Right ventricle myocardium inferior (tissue), 1 donor: ENCODE measurements around the gene IL17B. TPM values are rescaled to one million over a fixed set of nuclear protein-coding genes. Genes with fewer than 3 reads are reported as not detected.

Experiments used
- ATAC-seq: fragments of 200-7000 bp; cut with Tn5 transposase; one replicate; pipeline ENCODE4 v1.9.1; 2020; ENCODE audit warnings: mild to moderate bottlenecking, moderate library complexity
- DNase-seq: peaks from one replicate; pipeline ENCODE4 v3.0.0; 2021; ENCODE audit errors: missing footprints
- intact Hi-C: fragments of 100-400 bp; cut with DNase I; formaldehyde crosslinking; loops from one replicate; pipeline ENCODE4 v1.11.0; 2022
- total RNA-seq: library from RNA; stranded (reverse); fragmentation: NEBNext Ultra II Directional; extraction: Animal tissue kit (Norgen Biotek cat#: 25700); gene quantifications from one replicate; pipeline ENCODE4 v1.2.1, GENCODE V29; 2021
- donor health status: DM: no; HTN: yes; CAD: no; lungs with severe emphysema.

IL17B gene
- total RNA-seq, 1 donor from 2014 or later = not detected

DNA sequence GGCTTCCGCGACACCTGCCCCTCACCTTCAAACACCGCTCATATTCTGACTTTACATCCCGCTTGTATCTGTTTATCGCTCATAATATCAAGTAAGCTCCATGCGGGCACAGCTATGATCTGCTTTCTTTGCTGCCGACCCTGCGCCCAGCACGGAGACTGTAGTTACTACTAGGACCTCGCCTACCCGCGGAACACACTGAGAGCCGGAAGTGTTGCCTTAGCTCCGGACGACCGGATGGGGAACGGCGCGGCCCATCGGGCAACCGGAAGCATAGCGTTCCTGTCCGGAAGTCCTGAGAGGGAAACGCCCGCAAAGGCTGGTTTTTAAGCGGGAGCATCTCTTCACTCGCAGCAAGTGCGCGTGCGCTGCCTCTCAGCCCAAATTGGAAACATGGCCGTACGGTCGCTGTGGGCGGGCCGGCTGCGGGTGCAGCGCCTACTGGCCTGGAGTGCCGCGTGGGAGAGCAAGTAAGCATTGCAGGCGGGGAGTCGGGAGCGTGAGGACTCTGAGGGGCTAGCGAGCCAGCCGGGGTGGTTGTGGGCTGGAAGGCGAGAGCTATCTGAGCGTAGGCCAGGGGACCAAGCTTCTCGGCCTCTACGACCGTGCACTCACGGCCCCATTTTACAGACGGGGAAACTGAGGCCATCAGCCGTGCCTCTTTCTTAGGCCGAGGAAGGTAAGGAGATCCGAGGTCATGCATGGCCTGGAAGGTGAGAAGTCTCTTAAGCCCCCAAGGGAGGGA, 33.8 kb downstream of the IL17B start, which contains the start of gene GRPEL2:
Gene GRPEL2, plus strand, starts transcription at position 353 of the 745 bp plus-strand sequence. Its CDS starts 41 bp downstream, at position 394.
- DNase-seq (peak; percentile 98), ATAC-seq (peak; percentile 98)
- intact Hi-C loops = loop anchor here (5.0 kb wide), 1 partner anchor 43 kb away; no protein-coding TSS in a partner anchor

DNA sequence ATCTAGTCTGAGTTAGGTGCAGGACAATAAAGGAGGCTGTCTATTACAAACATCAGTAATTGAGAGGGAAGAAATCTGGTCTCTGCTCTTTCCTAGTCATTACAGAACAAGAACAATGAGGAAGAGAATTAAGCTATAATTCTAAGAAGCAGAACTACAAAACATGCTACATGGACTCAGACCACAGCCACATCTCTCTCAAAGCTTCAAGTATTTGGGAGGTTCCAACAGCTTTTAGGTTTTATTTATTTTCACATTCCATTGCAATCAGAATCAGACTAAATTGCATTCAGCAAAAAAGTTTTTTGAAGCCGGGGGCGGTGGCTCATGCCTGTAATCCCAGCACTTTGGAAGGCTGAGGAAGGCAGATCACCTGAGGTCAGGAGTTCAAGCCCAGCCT, 34.9 kb downstream of the IL17B start:
- intact Hi-C loops = no loop called here
- no peak for ATAC-seq
- DNase-seq = no peak

DNA sequence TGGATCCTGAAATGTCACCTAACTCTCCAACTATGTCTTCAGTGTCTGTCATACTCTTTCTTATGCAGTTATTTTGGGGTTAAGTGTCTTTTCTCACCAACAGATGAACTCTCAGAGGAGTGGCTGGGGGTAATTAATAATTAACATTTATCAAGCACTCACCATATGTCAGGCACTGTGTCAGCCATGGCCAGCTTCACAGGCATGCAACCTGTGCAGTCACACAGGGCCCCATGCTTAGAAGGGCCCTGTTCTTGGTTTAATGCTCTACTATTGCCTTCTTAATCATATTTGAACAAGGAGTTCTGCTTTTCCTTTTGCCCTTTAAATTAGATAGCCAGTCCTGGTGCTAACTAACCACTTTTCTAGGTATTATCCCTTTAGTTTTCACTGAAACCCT, 37.2 kb downstream of the IL17B start:
- no peak for DNase-seq
- no peak for ATAC-seq
- intact Hi-C loops = no loop called here

DNA sequence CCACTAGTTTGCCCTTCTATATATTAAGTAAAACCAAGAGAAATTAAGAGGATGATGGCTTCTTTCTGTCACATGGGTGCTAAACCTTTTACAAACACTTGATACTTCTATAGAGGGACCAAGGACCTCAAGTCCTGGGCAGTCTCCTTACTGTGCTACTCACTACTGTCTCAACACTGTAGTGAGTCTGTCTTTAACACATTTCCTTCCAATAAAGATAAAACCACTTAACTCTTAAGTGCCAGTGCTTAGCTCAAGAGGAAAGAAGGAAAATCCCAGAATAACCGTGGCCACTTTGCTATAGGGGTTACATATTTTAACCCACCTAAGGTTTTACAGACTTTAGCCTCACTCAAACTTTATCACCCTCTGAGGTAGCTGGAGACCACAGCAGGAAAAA, 38.2 kb downstream of the IL17B start:
- ATAC-seq (no peak), DNase-seq (no peak)
- intact Hi-C loops = no loop called here

DNA sequence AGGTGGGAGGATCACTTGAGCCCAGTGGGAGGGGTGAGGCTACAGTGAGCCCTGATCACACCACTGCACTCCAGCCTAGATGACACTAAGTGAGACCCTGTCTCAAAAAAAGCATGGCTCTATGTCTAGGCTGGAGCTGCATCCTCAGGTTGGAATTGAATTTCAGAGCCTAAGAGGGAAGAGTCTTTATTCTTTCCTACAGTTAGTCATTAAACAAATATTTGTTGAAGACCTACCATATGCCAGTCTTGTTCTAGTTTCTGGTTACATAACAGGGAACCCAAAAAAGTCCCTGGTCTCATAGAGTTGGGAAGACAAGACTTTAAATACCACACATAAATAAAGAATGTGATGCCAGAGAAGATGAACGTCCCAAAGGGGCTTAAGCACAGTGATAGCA, 40.7 kb downstream of the IL17B start:
- DNase-seq (no peak), ATAC-seq (no peak)
- intact Hi-C loops = no loop called here

DNA sequence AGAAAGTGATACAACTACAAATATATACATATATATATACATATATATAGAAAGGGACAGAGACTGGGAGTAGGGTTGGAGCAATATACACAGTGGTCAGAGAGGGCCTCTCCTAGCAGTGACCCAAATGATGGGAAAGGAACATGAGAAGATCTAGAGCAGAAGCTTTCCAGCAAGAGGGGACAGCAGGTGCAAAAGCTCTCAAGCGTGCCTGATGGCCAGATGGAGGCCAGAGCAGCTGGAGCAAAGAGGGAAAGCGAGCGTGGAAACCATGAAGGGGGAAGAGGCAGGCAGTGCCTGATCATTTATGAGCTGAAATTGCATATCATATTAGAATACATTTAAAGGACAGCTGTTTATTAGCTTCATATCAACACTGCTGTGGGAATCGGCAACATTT, 41.4 kb downstream of the IL17B start:
- ATAC-seq = no peak
- intact Hi-C loops = no loop called here
- no peak for DNase-seq

DNA sequence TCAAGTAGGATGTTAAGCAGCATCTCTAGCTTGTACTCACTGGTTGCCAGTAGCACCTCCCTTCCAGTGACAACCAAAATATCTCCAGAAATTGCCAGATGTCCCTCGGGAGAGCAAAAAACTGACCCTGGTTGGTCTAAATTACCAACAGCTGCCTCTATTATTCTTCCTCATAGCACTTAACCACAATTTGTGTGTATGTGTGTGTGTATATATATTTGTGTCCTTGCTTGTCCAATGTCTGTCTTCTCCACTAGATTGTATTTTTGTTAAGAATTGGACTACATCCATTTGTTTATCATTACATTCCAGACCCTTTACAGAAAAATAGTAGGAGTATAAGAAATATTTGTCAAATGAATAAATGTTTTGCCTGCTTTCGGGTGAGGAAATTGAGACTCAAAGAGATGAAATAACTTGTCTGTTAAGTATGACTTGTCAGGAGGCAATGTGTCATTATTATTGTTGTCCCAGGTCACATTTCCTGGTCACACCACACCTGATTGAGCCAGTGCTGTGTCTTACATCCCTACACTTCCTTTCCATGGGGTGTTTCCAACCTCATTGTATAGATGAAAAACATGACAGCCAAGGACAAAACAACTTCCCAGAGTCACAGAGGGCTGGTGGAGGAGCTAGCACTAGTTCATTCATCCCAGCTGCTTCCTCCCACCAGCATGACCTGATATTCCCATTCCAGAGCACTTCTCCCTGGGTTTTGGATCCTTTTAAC, 45.2 kb downstream of the IL17B start:
- intact Hi-C loops = no loop called here
- DNase-seq = no peak
- ATAC-seq = no peak

DNA sequence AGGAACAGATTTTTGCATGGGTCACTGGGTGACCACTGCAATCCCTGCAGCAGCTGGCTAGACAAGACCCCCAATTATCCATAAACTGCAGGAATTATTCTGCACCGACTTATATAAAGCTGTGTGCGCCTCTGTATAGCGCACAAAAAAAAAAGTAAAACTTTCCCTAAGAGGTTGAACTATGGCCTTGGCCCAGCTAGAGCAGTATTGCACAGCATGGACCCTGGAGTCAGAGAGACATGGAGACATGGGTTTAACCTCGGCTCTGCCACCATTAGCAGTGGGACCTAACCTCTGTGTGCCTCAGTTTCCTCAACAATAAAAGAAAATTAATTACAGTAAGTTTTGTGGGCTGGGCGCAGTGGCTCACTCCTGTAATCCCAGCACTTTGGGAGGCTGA, 50.9 kb downstream of the IL17B start:
- no peak for DNase-seq
- ATAC-seq = no peak
- intact Hi-C loops = no loop called here

DNA sequence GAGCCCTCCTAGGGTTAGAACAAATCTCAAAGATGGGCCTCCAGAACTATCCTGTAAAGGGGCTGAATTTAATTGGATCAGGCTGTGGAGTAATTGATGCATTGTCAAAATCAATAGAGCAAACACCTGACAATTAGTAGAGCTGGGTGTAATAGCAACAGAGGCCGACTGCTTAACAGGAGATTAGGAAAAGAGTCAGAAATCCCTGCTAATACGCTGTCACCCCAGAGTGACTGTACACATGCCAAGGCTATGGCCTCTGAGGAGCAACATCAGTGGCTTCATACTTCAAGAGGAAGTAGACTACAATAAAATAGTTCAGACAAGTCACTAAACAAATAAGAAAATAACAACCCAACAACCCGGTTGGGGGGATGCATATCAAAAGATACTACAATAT, 52.5 kb downstream of the IL17B start:
- intact Hi-C loops = no loop called here
- ATAC-seq (no peak), DNase-seq (no peak)

DNA sequence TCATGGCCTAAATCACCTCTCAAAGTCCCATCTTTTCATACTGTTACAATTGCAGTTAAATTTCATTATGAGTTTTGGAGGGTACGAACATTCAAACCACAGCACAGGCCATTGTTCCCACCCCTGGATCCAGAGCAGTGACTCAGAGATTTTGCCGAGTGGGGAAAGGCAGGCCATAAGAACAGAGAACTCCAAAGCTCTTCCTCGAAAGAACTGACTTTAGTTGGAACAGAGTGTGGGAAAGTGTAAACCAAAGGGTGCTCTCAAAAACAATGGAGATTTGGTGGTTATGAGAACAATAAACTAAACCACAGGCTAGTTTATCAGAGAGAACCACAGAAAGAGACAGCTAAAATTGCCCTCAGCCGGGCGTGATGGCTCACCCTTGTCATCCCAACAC, 53.2 kb downstream of the IL17B start:
- ATAC-seq = no peak
- intact Hi-C loops = no loop called here

DNA sequence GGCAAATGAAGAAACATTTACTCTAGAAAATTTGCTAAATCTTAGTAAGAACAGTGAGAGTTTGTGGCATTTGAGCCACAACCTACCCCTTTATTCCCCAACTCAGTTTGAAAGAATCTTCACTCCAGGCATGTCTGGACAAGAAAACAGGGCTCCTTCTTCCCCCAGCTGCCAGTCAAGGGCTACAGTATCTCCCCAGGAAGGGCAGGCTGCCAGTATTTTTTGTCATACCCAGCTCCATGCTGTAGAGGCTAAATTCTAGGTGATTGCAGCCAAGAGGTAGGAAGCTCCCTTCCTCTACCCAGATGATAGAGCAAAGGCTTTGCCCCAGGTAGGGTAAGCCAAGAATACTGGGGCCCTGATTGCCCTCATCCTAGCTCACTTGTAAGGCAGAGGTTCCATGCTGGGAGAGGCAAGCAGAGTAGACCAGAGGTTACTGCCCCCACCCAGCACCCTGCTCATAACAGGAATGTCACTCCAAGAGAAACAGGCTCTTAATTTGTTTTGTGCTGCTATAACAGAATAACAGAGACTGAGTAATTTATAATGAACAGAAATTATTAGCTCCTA, 53.8 kb downstream of the IL17B start:
- ATAC-seq (no peak), DNase-seq (no peak)
- intact Hi-C loops = no loop called here

More for the DNA sequence above, 53.2 kb downstream of the IL17B start:
- DNase-seq = no peak

DNA sequence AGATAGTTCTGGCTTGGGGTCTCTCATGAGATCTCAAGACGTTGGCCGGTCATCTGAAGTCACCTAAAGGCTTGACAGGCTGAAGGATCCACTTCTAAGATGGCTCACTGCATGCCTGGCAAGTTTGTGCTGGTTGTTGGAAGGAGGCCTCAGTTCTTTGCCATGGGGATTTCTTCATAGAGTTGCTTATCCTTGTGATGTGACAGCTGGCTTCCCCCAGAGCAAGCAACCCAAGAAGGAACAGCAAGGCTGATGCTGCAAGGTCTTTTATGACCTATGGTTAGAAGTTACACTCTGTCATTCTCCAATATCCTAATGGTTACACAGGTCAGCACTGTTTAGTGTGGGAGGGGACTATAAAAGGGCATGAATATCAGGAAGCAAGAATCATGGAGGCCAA, 54.5 kb downstream of the IL17B start:
- intact Hi-C loops = no loop called here
- no peak for DNase-seq
- no peak for ATAC-seq

Other genes starting within 250 kb of the IL17B start
- 134 TPM for gene ABLIM3, start 237.8 kb downstream of the IL17B start, total RNA-seq
- 46.9 TPM for gene AFAP1L1, start 107.4 kb downstream of the IL17B start, total RNA-seq
- 11.6 TPM for gene GRPEL2, start 33.8 kb downstream of the IL17B start, total RNA-seq
- 2.7 TPM for gene PCYOX1L, start 21.2 kb downstream of the IL17B start, total RNA-seq
- 202 TPM for gene CSNK1A1, start 172.1 kb upstream of the IL17B start, total RNA-seq
- 32.2 TPM for gene ARHGEF37, start 202.2 kb upstream of the IL17B start, total RNA-seq